ENCODE data around the gene ATP2B1.

The ATP2B1 gene

DNA sequence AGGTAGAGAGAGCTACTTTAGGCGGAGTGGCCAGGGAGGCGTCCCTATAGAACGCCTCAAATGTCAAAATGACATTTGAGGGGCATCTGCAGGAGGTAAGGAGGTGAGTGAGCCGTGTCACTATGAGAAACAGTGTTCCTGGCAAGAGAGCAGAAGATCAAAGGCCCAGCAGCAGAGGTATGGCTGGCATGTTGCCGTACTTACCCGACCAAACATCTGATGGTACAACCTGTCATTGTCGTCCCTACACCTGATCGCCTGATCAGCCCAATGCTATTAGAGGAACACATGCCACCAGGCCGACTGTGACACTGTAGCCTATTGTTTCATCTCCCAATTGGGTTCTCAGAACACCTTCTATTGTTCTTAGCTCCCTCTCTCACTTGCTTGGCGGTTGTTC, 148.9 kb downstream of the ATP2B1 start:
- no peaks in the 10 kb centered on the region for H3K4me1 Mint-ChIP-seq
- DNase-seq (ENCODE audit: low spot score in 2 of 2) (no peak), ATAC-seq (ENCODE audit: low read depth) (no peak)
- H3K27me3 Mint-ChIP-seq: peaks cover 3% of the 10 kb centered on the region
- no peak overlapping the region for H3K27ac Mint-ChIP-seq
- peaks cover 2% of the 10 kb centered on the region for H3K9me3 Mint-ChIP-seq
- H3K36me3 Mint-ChIP-seq: peaks cover 4% of the 10 kb centered on the region
- H3K4me3 Mint-ChIP-seq: no peak overlapping the region

DNA sequence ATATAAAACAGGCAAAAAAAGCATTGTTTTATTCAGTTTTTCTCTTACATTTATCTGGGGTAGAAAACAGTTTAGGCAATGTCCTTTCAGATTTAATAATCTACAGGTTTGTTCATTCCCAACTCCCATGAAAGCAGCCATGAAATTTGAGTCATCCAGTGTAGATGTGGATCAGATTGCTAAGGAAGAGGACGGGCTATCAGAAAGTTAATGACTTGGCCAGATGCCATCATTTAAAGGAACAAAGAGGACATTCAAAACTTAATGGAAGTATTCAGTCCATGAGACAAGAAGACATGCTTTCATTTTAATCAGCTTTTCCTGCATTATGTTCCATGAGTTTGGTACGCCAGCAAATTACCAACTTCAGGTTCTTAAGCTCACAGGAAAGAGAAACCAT, 151.7 kb downstream of the ATP2B1 start:
- Mint-ChIP-seq H3K27me3 (no peaks in the 10 kb centered on the region), H3K36me3 (peaks cover 2% of the 10 kb centered on the region), H3K27ac (no peak overlapping the region), H3K9me3 (peaks cover 6% of the 10 kb centered on the region), H3K4me1 (no peaks in the 10 kb centered on the region), H3K4me3 (no peak overlapping the region)
- no peak for DNase-seq (ENCODE audit: low spot score in 2 of 2)
- ATAC-seq (ENCODE audit: low read depth): no peak

DNA sequence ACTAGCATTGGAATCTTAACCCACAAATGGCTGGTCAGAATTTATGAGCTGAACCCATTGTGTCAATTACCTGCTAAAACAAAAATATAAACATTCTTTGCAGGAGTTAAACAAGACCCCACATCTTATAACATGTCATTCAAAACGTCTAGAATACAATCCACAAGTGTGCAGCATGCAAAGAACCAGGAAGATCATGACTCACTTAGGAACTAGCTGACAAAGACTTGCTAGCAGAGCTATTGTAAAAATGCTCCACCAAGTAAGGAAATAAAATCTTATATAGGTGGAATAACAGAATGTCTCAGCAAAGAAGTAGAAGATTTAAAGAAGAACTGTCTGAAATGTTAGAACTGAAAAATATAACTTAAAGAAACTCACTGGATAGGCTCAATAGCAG, 156.3 kb downstream of the ATP2B1 start:
- H3K36me3 Mint-ChIP-seq: peaks cover 2% of the 10 kb centered on the region
- H3K4me1 Mint-ChIP-seq: no peaks in the 10 kb centered on the region
- H3K4me3 Mint-ChIP-seq: no peak overlapping the region
- ATAC-seq (ENCODE audit: low read depth) (no peak), DNase-seq (ENCODE audit: low spot score in 2 of 2) (no peak)
- peaks cover 6% of the 10 kb centered on the region for H3K9me3 Mint-ChIP-seq
- no peak overlapping the region for H3K27ac Mint-ChIP-seq
- no peaks in the 10 kb centered on the region for H3K27me3 Mint-ChIP-seq

DNA sequence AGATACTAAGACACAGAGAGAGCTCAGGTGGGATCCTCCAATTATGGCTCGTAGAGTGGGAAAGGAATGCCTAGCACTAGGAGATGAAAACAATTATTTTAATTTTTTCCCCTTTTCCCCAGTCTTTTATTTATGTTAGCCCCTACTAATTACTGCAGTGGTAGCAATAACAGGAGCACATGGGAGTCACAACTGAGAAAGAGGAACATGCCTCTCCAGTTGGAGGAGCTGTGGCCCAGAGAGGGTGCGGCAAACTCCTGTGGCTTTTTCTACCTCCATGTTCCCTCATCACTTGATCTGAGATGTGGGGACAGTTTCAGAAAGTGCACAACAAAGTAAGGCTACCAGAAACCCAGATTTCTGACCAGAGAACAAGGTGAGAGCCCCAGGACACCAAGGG, 156.9 kb downstream of the ATP2B1 start:
- H3K4me3 Mint-ChIP-seq: no peak overlapping the region
- no peaks in the 10 kb centered on the region for H3K27me3 Mint-ChIP-seq
- peaks cover 6% of the 10 kb centered on the region for H3K9me3 Mint-ChIP-seq
- ATAC-seq (ENCODE audit: low read depth) (no peak), DNase-seq (ENCODE audit: low spot score in 2 of 2) (no peak)
- no peaks in the 10 kb centered on the region for H3K4me1 Mint-ChIP-seq
- no peak overlapping the region for H3K27ac Mint-ChIP-seq
- H3K36me3 Mint-ChIP-seq: peaks cover 2% of the 10 kb centered on the region

DNA sequence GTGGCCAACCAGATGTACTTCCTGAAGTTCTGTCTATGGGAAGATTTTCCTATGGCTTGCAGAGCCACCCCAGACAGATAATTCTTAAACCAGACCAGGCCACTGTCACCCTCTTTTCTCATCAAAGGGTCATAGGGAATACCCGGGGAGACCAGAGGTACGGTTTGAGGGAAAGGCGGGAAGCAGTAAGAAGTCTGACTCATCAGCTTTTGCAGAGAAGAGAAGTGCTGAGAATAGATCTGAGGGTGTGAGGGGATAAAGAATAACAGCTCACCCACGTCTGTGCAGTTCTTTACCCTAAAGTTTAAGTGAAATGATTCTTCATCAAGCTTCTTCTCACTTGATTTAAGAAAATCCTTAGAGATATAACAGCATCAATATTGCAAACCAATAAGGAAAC, 161.5 kb downstream of the ATP2B1 start:
- H3K4me3 Mint-ChIP-seq: no peak overlapping the region
- H3K36me3 Mint-ChIP-seq: no peaks in the 10 kb centered on the region
- H3K27me3 Mint-ChIP-seq: no peaks in the 10 kb centered on the region
- H3K9me3 Mint-ChIP-seq: no peaks in the 10 kb centered on the region
- no peak overlapping the region for H3K27ac Mint-ChIP-seq
- no peak for DNase-seq (ENCODE audit: low spot score in 2 of 2)
- ATAC-seq (ENCODE audit: low read depth): no peak
- H3K4me1 Mint-ChIP-seq: peaks cover 11% of the 10 kb centered on the region

DNA sequence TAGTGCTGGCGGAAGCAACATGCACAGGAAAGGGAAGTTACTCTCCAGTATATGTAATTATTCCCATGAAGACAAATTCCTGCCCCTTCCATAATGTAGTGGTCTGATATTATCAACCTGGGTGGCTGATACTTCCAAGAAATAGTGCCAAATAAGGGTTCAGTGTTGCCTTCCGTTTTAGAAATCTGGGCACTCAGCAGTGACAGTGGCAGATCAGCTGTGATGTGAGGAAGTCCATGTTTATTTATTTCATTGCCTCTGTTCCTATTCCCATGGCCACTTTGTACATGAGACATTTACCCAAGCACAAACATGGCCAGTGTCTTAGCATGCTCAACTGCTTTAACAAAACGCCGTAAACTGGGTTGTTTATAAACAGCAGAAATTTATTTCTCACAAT, 162.5 kb downstream of the ATP2B1 start:
- Mint-ChIP-seq H3K27ac (no peak overlapping the region), H3K9me3 (no peaks in the 10 kb centered on the region), H3K36me3 (no peaks in the 10 kb centered on the region), H3K4me1 (peaks cover 13% of the 10 kb centered on the region), H3K4me3 (no peak overlapping the region), H3K27me3 (no peaks in the 10 kb centered on the region)
- ATAC-seq (ENCODE audit: low read depth) (no peak), DNase-seq (ENCODE audit: low spot score in 2 of 2) (no peak)

DNA sequence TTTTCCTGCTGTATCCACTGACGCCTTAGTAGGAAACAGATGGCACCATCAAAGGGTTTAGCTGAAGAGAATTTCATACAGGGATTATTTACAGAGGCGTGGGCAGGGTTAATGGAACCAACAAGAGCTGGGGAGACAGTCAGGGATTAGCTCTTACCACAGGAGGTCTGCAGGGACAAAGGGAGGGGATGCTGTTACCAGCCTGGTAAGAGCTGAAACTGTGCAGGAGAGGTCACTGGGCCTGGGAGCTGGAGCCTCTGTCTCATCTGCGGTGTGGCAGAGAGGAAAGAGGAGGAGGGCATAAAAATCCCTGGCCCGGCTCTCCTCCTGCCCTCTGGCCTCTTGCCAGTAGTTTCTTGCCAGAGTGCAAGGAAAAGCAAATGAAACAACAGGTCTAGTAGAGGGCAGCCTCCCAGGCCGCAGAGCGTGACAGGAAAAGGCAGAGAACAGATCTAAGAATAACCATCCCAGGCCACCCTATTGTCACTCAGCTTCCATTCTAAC, 163.9 kb downstream of the ATP2B1 start:
- Mint-ChIP-seq H3K27me3 (no peaks in the 10 kb centered on the region), H3K27ac (no peak overlapping the region), H3K36me3 (no peaks in the 10 kb centered on the region), H3K4me3 (no peak overlapping the region), H3K4me1 (peaks cover 13% of the 10 kb centered on the region), H3K9me3 (no peaks in the 10 kb centered on the region)
- no peak for ATAC-seq (ENCODE audit: low read depth)
- DNase-seq (ENCODE audit: low spot score in 2 of 2): no peak

DNA sequence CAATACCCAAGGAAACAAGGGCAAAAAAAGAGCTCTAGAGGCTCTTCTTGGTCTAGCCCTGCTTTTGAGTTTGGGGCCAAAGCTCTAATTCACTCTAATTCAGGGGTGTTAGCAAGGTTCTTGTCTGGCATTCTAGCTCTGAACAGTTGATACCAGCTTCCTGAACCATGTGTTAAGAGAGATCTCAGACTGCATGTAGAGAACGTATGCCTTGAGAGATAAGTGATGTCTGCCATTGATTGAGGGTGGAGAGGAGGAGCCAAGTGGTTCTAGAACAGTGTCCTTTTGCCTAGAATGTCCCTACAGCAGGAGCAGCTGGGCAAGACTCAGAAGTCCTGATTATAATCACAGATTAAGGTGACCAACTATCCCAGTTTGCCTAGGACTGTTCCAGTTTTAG, 164.6 kb downstream of the ATP2B1 start:
- DNase-seq (ENCODE audit: low spot score in 2 of 2): no peak
- H3K27me3 Mint-ChIP-seq: no peaks in the 10 kb centered on the region
- no peak overlapping the region for H3K27ac Mint-ChIP-seq
- no peak overlapping the region for H3K4me3 Mint-ChIP-seq
- no peaks in the 10 kb centered on the region for H3K9me3 Mint-ChIP-seq
- H3K4me1 Mint-ChIP-seq: peaks cover 13% of the 10 kb centered on the region
- H3K36me3 Mint-ChIP-seq: no peaks in the 10 kb centered on the region
- no peak for ATAC-seq (ENCODE audit: low read depth)

DNA sequence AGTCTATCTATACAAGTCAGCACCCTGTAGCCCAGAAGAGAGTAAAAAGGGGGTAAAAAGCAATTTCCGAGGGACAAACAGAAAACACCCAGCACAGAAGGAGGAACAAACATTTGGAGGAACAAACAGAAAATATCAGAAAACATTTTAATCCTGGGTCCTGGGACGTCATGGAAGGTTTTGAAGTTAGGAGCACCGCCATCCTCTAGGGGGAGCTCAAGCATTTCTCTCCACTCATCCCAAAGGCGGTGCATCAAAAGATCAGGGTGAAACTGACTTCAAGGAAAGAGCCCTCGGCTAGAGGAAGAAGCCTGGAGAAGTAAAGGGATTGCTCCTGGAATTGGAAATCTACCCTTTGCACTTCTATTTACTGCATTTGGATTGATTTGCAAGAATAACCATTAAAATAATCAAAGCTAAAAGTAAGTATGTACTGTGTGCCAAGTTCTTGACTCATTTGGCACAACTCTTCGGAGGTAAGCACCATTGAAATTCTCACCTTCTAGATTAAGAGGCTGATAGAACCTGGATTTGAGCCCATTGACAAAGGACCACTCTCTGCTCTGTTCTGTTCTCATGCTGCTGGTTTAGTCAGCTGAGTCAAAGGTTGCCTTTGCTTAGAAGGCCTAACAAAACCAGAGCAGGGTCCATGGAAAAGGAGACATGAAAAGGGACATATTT, 165.6 kb downstream of the ATP2B1 start:
- no peaks in the 10 kb centered on the region for H3K9me3 Mint-ChIP-seq
- DNase-seq (ENCODE audit: low spot score in 2 of 2): peak; percentile 58 to 62
- no peak overlapping the region for H3K27ac Mint-ChIP-seq
- H3K4me3 Mint-ChIP-seq: no peak overlapping the region
- H3K36me3 Mint-ChIP-seq: no peaks in the 10 kb centered on the region
- peak; percentile 91 for ATAC-seq (ENCODE audit: low read depth)
- H3K27me3 Mint-ChIP-seq: no peaks in the 10 kb centered on the region
- peaks cover 13% of the 10 kb centered on the region for H3K4me1 Mint-ChIP-seq

DNA sequence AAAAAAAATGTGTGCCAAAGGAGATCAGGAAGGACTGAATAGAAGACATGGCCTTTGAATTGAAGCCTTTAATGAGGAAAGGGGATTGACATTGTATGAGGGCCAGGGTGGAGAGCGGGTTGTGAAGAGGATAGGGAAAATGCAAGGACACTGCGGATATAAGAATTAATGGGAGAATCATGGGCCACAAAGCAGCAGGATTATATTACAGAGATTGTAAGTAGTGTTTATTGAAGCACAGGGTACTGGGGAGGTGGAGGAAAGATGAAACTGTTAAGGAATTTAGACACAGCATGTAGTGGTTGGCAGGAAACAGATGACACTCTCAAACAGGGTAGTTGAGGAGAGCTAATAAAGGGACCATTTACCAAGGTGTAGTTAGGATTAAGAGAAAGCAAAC, 166.4 kb downstream of the ATP2B1 start:
- H3K4me1 Mint-ChIP-seq: peaks cover 13% of the 10 kb centered on the region
- H3K36me3 Mint-ChIP-seq: no peaks in the 10 kb centered on the region
- H3K27me3 Mint-ChIP-seq: no peaks in the 10 kb centered on the region
- no peak overlapping the region for H3K27ac Mint-ChIP-seq
- H3K4me3 Mint-ChIP-seq: no peak overlapping the region
- no peaks in the 10 kb centered on the region for H3K9me3 Mint-ChIP-seq
- ATAC-seq (ENCODE audit: low read depth) (no peak), DNase-seq (ENCODE audit: low spot score in 2 of 2) (no peak)

DNA sequence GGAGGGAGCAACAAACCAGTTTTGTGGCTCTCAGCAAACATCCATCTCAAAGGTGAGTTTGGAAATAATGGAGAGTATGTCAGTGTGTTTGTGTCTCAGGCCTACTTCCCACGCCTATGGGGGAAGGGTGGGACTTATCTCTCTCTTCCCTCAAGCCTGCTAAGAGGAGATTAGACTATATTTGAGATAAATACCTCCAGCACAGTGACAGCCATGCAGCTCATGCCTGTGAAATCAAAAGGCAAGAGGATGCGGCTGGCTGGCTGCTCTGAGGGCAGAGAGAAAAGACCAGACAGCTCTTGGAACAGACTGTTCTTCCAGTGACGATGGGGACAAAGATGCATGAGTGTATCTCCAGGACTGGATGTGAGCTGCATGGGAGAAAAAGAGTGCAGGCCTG, 168.1 kb downstream of the ATP2B1 start:
- Mint-ChIP-seq H3K36me3 (no peaks in the 10 kb centered on the region), H3K9me3 (no peaks in the 10 kb centered on the region), H3K4me3 (no peak overlapping the region), H3K27ac (no peak overlapping the region), H3K27me3 (no peaks in the 10 kb centered on the region), H3K4me1 (peaks cover 13% of the 10 kb centered on the region)
- no peak for ATAC-seq (ENCODE audit: low read depth)
- DNase-seq (ENCODE audit: low spot score in 2 of 2): no peak

DNA sequence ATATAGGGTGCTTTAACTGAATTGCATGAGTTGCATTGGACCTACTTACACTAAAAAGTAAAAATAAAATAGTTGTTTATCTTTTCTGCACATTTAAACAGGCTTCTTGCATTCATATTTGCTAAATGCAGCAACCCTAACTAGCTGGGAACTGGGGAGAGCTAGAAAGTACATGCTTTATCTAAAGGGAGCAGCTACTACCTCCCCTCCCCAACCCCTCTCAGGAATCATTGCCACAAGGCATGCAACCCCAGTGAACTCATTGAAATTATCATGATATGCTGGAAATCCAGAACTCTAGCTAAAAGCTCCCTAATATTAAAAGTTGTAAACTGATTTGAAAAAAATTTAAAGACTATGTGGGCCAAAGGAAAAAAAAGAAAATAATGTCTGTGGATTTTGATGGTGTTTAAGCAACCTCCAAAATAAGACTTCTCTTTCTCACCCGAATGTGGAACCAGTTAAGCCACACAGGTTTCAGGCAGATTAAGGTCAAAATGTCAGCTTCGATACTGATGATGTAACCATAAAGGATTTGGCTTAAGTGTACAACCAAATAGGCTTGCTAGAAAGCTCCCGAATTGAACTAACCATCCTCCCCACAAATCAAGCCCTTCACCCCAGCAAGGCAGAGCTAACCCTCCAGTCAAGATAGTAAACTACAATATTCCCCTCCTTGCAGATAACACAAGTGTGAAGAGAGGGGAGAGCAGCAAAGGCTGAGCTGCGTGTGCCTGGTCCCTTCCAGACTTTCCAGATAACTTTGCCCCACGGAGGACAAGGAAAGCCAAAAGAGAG, 169.0 kb downstream of the ATP2B1 start:
- ATAC-seq (ENCODE audit: low read depth) (no peak), DNase-seq (ENCODE audit: low spot score in 2 of 2) (no peak)
- Mint-ChIP-seq H3K4me1 (peaks cover 13% of the 10 kb centered on the region), H3K36me3 (no peaks in the 10 kb centered on the region), H3K27ac (no peak overlapping the region), H3K4me3 (no peak overlapping the region), H3K9me3 (no peaks in the 10 kb centered on the region), H3K27me3 (no peaks in the 10 kb centered on the region)

DNA sequence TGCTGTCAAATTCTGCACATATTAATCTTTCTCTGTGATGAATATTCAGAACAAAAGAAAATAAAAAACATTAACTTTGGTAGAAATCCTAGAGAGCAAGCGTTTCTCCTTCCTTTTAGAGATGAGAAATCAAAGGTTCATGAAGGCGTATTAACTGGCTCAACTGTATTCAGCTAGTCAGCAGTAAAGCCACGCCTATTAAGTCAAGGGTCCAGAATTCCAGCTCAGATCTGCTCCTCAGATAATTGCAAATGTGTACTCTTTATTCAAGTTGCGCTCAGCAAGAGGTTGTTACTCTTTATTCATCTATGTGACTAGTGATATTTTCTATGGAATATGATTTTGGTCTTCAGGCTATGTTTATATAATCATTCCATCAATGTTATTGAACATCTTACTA, 169.7 kb downstream of the ATP2B1 start:
- H3K36me3 Mint-ChIP-seq: peaks cover 2% of the 10 kb centered on the region
- no peak overlapping the region for H3K27ac Mint-ChIP-seq
- H3K4me1 Mint-ChIP-seq: peaks cover 11% of the 10 kb centered on the region
- ATAC-seq (ENCODE audit: low read depth): no peak
- H3K9me3 Mint-ChIP-seq: no peaks in the 10 kb centered on the region
- DNase-seq (ENCODE audit: low spot score in 2 of 2): no peak
- H3K4me3 Mint-ChIP-seq: no peak overlapping the region
- no peaks in the 10 kb centered on the region for H3K27me3 Mint-ChIP-seq

Data from memory B cell (primary cell).